ENCODE measurements around the gene SPATS2L.

DNA sequence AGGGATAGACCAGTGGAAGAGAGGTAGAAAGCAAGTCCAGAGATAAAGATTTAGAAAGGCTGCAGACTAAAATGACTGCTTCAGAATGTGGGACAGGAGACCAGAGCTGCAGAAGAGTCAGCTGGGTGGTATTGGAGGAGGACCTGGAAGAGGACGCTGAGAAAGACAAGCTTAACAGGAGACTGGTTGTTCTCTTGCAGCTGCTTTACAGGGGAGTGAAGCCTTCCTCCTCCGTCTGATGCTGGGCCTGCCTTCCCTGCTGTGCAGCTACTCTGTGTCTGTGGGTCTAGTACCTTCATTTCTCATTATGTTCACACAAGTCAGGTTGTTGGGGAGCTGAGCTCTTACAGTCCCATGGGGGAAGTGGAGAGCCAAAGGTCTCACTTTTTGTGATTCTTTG, 35.7 kb downstream of the SPATS2L start:
- TF ChIP-seq, protein P1, sequence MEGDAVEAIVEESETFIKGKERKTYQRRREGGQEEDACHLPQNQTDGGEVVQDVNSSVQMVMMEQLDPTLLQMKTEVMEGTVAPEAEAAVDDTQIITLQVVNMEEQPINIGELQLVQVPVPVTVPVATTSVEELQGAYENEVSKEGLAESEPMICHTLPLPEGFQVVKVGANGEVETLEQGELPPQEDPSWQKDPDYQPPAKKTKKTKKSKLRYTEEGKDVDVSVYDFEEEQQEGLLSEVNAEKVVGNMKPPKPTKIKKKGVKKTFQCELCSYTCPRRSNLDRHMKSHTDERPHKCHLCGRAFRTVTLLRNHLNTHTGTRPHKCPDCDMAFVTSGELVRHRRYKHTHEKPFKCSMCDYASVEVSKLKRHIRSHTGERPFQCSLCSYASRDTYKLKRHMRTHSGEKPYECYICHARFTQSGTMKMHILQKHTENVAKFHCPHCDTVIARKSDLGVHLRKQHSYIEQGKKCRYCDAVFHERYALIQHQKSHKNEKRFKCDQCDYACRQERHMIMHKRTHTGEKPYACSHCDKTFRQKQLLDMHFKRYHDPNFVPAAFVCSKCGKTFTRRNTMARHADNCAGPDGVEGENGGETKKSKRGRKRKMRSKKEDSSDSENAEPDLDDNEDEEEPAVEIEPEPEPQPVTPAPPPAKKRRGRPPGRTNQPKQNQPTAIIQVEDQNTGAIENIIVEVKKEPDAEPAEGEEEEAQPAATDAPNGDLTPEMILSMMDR (IDR thresholded peaks at IDR 0.05; ENCODE audit: low read depth, low read length, poor library complexity, severe bottlenecking): no peak
- no peak for TF ChIP-seq EZH2phosphoT487 (IDR thresholded peaks at IDR 0.05; ENCODE audit: borderline replicate concordance, low read length)
